Choroid plexus epithelial cell (primary cell): ENCODE data around the gene HAND2.

Experiments used
- DNase-seq: peaks from one replicate; pipeline ENCODE4 v3.0.0-alpha.2; 2010; ENCODE audit warnings: low read depth
- H3K4me3 ChIP-seq: 2 replicates; pipeline ENCODE4 v1.5.1; 2011; ENCODE audit warnings: low read depth, mild to moderate bottlenecking, control low read depth, low read length, moderate library complexity
- TF ChIP-seq, protein P1 (sequence below): conservative IDR thresholded peaks from 2 replicates; pipeline ENCODE4 v1.5.1; 2011; ENCODE audit warnings: low read depth, mild to moderate bottlenecking, control low read depth, inconsistent platforms, low read length, moderate library complexity

HAND2 gene

DNA sequence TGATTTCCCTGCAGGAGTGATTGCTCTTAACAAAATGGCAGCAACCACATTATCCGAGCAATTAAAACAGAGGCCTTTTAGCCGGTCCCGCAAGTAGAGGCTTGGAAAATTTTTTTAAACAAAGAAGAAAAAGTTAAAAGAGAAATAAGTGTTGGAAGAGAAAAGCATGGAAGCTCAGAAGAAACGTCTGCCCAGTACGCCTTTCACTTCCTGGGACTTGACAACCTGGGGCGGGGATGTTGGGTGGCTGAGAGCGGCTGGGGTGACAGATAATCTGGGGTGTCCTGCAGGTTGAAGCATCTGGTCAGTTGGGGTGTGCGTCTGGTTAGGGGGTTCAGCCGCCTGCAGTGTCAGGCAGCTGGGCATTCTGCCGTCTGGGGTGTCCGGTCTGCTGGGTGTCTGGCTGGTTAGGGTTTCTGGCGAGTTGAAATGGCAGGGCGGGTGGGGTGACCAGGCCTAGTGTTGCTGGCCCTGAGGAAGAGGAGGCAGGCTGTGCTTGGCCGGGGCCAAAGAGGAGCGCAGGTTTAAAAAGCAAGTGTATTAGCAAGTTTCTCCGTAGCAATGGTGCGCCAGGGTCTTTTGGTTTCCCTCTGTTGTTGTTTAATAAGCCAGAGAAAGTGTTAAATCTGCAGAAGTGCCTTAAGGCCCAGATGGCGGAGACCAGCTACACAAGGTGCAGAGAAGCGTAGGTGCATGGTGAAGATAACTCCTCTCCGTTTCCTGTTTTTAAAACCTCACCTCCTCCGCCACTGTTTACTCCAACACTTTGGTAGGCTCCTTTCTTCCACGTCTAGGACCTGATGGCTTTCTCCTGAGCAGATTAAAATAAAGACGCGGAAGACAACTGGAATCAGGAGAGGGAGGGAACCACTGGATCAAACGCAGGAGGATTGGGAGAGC lies 5.6 kb downstream of the HAND2 start:
- DNase-seq, result no peak
- TF ChIP-seq, protein P1, sequence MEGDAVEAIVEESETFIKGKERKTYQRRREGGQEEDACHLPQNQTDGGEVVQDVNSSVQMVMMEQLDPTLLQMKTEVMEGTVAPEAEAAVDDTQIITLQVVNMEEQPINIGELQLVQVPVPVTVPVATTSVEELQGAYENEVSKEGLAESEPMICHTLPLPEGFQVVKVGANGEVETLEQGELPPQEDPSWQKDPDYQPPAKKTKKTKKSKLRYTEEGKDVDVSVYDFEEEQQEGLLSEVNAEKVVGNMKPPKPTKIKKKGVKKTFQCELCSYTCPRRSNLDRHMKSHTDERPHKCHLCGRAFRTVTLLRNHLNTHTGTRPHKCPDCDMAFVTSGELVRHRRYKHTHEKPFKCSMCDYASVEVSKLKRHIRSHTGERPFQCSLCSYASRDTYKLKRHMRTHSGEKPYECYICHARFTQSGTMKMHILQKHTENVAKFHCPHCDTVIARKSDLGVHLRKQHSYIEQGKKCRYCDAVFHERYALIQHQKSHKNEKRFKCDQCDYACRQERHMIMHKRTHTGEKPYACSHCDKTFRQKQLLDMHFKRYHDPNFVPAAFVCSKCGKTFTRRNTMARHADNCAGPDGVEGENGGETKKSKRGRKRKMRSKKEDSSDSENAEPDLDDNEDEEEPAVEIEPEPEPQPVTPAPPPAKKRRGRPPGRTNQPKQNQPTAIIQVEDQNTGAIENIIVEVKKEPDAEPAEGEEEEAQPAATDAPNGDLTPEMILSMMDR, result no peak
- H3K4me3 ChIP-seq, result no peak overlapping the region

DNA sequence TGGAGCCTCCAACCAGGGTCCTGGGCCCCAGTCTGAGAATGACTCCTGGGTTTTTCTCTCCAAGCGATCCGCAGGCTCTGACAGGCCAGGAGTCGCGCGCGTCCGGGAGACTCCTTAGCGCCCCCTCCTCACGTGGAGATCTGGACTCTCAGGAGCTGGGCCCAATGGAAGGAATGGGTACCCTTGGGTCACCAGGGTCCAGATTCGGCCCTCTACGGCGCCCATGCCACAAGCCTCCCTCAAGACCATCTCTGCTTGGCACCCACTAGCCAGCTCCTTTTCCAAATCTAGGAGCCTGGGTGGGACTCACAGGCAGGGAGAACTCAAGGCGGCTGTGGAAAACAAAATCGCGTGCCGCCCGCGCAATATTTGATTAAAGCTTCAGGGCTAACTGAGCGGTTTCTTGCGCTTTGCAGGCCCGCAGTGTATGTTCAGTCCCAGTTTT lies 7.1 kb downstream of the HAND2 start:
- H3K4me3 ChIP-seq, result no peak overlapping the region
- TF ChIP-seq, protein P1, result no peak
- DNase-seq, result no peak

DNA sequence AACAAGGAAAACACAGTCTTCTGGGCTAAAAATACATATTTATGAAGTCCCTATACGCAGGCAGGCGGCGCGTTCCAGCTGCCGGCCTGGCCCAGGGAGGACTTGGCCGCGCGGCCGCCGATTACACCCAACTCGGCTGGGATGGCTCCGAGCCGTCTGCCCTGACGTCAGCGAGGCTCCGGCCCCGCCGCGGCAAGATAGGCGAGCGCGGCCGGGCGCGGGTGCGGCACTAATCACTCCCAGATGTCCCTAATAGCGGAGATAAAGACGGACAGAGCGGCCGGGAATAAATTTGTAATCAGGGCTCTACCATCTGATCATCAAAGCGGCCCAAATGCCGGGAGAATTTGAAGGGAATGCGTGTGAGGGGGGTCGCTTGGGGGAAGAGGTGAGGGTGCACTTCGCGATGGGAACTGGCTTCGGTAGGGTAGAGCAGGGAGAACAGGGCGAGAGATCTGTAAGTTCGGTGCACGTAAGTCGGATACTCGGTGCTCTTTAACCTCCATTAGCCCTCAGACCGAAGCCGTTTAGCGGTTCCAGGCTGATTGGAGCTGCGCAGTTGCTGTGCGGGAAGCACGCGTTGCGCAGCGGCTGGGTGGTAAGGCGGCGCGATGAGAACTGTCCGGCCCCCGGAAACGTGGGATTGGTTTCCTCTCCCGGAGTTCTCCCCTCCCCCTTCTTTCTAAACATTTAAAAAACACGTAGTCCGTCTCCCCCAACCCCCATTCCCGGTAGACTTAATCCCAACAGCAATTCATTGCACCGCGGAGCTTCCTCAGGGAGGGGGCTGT lies 7.7 kb downstream of the HAND2 start:
- peak overlapping the region; percentile 37 for H3K4me3 ChIP-seq
- DNase-seq, result peak; percentile 54
- TF ChIP-seq, protein P1, result no peak

DNA sequence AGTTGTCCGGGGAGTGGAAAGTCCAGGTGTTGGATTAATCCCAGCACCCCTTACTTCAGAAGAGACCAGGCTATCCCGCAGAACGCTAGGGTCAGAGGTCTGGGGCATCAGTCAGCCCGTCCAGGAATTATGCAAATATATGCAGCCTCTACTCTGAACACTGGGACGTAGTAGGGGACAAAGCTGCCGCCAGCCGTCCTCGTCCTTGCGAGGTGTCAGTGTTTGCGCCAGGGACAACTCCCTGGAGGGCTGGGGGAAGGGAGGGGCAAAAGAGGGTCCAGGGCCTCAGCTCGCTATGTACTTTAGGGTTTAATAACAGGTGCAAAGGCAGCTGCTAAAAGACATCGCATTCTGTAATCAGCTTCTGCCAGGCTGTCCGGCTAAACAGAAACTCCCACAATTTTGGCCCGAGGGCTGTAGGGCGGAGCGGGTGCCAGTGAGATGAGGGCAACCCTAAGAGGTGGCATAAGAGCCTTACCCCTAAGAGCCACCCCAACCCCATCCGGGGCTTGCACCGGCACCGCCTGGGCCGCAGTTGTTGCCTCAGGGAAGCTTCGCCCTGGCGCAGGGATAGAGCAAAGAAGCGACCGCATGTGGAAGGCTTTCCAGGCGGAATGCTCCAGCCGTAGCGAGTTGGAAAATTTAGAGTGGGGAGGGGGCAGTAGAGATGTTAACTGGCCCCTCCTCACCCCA lies 8.4 kb downstream of the HAND2 start:
- no peak for DNase-seq
- TF ChIP-seq, protein P1, result no peak
- peak overlapping the region; percentile 13 for H3K4me3 ChIP-seq

DNA sequence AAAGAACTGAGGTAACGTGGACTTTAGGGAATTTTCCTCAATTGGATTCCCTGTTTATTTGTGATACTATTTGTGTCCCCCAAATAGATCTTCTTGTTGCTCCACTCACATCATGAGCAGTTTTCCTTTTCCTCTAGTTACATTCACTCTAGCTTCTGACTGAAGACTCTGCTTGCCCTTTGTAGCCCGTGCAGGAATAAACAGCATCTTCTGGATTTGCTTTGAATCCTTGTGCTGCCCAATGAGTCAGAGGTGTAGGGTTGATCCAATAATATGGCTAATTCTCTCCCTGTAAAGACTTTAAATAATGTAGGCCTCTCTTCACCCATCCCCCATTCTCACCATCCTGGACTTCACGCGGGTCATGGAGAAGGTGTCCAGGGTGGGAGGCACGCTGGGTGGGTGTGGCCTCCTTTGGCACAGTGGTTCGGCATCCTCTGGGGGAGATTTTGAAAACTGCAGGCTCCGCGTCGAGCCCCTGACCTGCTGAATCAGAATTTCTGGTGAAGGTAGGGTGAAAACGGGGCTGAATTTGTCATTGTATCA lies 9.0 kb downstream of the HAND2 start:
- TF ChIP-seq, protein P1, result no peak
- H3K4me3 ChIP-seq, result no peak overlapping the region
- DNase-seq, result no peak
